ENCODE results near the gene BOD1.
"Not testable (repeated sequence)": the region's sequence is repeated elsewhere in the genome, so short reads cannot be mapped to it uniquely, and the experiment has no call there.

The BOD1 gene

GRCh38 chr5:173620784-173621183 lies 4.3 kb upstream of the BOD1 start:
- no peak overlapping the region for H3K27ac ChIP-seq
- DNase-seq (ENCODE audit: low read depth, low spot score): no peak

- DNase-seq (ENCODE audit: low read depth, low spot score): no peak
- no peak overlapping the region for H3K27ac ChIP-seq
Observed at GRCh38 chr5:173618927-173619519, 2.6 kb upstream of the BOD1 start.

GRCh38 chr5:173615884-173616576 lies 420 bp downstream of the BOD1 start:
- DNase-seq (ENCODE audit: low read depth, low spot score): peak; percentile 18

GRCh38 chr5:173614591-173614990 lies 1.9 kb downstream of the BOD1 start:
- no peak overlapping the region for H3K27ac ChIP-seq
- no peak for DNase-seq (ENCODE audit: low read depth, low spot score)

More at GRCh38 chr5:173615884-173616576, 420 bp downstream of the BOD1 start:
- H3K27ac ChIP-seq: peak overlapping the region; percentile 74

- no peak overlapping the region for H3K27ac ChIP-seq
- DNase-seq (ENCODE audit: low read depth, low spot score): no peak
Observed at GRCh38 chr5:173613433-173614159, 2.9 kb downstream of the BOD1 start.

GRCh38 chr5:173612948-173613347 lies 3.5 kb downstream of the BOD1 start:
- DNase-seq (ENCODE audit: low read depth, low spot score): no peak
- no peak overlapping the region for H3K27ac ChIP-seq

GRCh38 chr5:173611706-173612105 lies 4.7 kb downstream of the BOD1 start:
- no peak for DNase-seq (ENCODE audit: low read depth, low spot score)
- no peak overlapping the region for H3K27ac ChIP-seq

- no peak overlapping the region for H3K27ac ChIP-seq
- DNase-seq (ENCODE audit: low read depth, low spot score): no peak
Observed at GRCh38 chr5:173604141-173604540, 12.3 kb downstream of the BOD1 start.

GRCh38 chr5:173602423-173602822 lies 14.0 kb downstream of the BOD1 start:
- H3K27ac ChIP-seq: no peak overlapping the region
- no peak for DNase-seq (ENCODE audit: low read depth, low spot score)

- no peak overlapping the region for H3K27ac ChIP-seq
- DNase-seq (ENCODE audit: low read depth, low spot score): no peak
Observed at GRCh38 chr5:173598686-173599085, 17.8 kb downstream of the BOD1 start.

GRCh38 chr5:173597304-173597703 lies 19.1 kb downstream of the BOD1 start:
- no peak overlapping the region for H3K27ac ChIP-seq
- DNase-seq (ENCODE audit: low read depth, low spot score): no peak

GRCh38 chr5:173595841-173596240 lies 20.6 kb downstream of the BOD1 start:
- no peak for DNase-seq (ENCODE audit: low read depth, low spot score)
- no peak overlapping the region for H3K27ac ChIP-seq

GRCh38 chr5:173594061-173594460 lies 22.4 kb downstream of the BOD1 start:
- H3K27ac ChIP-seq: no peak overlapping the region
- no peak for DNase-seq (ENCODE audit: low read depth, low spot score)

GRCh38 chr5:173592050-173592669 lies 24.3 kb downstream of the BOD1 start:
- no peak for DNase-seq (ENCODE audit: low read depth, low spot score)

GRCh38 chr5:173591056-173591514 lies 25.4 kb downstream of the BOD1 start:
- DNase-seq (ENCODE audit: low read depth, low spot score): no peak
- H3K27ac ChIP-seq: no peak overlapping the region

More at GRCh38 chr5:173592050-173592669, 24.3 kb downstream of the BOD1 start:
- no peak overlapping the region for H3K27ac ChIP-seq

GRCh38 chr5:173590436-173591055 lies 25.9 kb downstream of the BOD1 start:
- no peak for DNase-seq (ENCODE audit: low read depth, low spot score)
- H3K27ac ChIP-seq: no peak overlapping the region

- DNase-seq (ENCODE audit: low read depth, low spot score); H3K27ac ChIP-seq: not testable (repeated sequence)
Observed at GRCh38 chr5:173586133-173586532, 30.3 kb downstream of the BOD1 start.

- DNase-seq (ENCODE audit: low read depth, low spot score): no peak
- no peak overlapping the region for H3K27ac ChIP-seq
Observed at GRCh38 chr5:173583346-173583745, 33.1 kb downstream of the BOD1 start.

- no peak overlapping the region for H3K27ac ChIP-seq
- no peak for DNase-seq (ENCODE audit: low read depth, low spot score)
Observed at GRCh38 chr5:173582216-173583111, 34.0 kb downstream of the BOD1 start.

All from epithelial cell of prostate (primary cell).